ENCODE results near the gene TLCD1.

TLCD1 gene
- total RNA-seq = 1.2 to 2.7 reads per million in 2 donors

DNA sequence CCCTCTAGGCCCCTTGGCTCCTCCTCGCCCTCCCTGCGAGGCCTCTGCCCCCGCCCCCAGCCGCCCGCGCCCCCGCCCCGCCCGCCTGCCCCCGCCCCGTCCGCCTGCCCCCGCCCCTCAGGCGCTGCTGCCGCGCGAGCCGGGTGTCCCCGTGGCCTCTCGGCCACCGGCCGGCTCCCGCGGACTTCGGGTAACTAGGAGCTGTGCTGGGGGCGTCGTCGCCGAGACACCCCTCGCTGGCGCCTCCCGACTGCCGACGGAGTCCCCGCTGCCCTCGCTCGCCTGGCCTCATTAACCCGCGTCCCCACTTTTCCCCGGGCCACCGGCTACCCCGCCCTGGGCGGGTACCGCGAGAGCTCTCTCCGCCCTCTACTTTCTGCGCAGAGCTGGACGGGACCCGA, at the start of gene TLCD1:
TLCD1 (minus strand) TSS at position 8 of the 401 bp plus-strand sequence. CDS start 136 bp downstream, outside the sequence.
- DNase-seq = peak; percentile 45 to 82 (median 65)

DNA sequence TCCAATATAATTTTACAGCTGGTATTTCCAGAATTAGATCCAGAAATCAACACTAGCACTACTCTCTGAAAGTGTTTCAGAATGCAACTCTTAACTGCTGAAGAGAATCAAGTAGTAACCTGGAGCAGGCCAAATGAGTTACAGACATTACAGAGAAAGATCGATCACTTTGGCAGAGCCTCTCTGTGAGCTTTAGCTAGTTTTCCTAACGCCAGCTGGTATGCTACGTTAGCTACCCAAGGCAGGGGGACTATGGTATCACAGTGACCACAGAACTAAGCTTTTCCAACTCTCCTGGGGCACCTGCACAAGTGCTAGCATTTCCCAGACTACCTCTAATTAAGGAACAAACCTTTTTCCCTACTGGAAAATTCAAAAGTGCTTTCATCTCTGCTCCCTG, 48.2 kb upstream of the TLCD1 start:
- no peak for DNase-seq

- DNase-seq = peak in 1 of 5 experiments; percentile 41
These were observed 47.7 kb upstream of the TLCD1 start for GRCh38 chr17:28773736-28774135.

- DNase-seq = no peak
These were observed 39.0 kb upstream of the TLCD1 start for GRCh38 chr17:28765038-28765437.

DNA sequence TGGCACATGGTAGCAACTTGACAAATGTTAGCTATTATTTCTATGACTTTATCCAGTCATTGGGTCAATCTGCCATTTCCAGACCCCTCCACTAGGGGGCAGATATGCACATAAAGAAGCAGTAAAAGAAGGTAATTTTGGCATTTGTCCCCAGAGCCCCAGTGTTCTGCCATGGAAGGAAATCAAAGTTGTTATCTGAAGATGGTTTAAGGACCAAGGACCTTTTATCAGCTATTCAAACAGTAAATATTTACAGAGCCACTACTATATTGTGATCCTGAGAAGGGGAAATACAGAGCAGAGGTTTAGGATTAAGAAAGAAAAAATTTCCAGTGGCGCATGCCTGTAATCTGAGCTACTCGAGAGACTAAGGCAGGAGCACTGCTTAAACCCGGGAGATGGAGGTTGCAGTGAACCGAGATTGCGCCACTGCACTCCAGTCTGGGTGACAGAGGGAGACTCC, 37.8 kb upstream of the TLCD1 start:
- peak in 4 of 5 experiments; percentile 59 to 73 (median 68) for DNase-seq

DNA sequence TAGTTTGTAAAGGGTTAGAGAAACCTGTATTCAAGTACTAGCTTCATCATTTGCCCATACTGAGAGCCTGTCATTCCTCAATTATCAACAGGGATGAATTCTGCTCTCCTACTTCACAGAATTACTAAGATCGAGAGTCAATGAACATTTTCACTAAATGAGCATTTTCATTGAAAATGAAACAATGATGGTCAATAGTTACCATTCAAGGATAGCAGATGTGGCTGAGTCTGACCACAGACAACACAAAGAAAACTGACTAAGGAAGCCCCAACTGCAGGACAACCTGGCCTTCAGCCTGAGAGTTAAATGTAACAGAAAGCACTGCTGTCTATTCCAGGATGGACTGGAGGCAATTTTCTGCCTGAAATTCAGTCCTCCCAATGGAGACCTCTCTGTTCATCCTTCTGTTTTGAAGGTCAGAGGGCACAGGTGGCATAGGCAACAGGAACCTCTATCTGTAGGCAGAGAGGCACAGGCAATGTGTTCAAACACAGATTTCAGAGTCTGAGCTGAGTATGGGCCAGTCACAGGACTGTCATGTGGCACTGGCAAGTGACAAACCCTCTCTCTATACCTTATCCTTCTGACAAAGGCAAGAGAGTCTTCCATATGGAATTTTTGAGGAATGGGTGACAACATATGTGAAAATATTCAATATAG, 37.2 kb upstream of the TLCD1 start:
- peak in 1 of 5 experiments; percentile 21 for DNase-seq

GRCh38 chr17:28760601-28761562, 34.8 kb upstream of the TLCD1 start:
- no peak for DNase-seq

- no peak for DNase-seq
These were observed 33.3 kb upstream of the TLCD1 start for GRCh38 chr17:28759256-28759865.

DNA sequence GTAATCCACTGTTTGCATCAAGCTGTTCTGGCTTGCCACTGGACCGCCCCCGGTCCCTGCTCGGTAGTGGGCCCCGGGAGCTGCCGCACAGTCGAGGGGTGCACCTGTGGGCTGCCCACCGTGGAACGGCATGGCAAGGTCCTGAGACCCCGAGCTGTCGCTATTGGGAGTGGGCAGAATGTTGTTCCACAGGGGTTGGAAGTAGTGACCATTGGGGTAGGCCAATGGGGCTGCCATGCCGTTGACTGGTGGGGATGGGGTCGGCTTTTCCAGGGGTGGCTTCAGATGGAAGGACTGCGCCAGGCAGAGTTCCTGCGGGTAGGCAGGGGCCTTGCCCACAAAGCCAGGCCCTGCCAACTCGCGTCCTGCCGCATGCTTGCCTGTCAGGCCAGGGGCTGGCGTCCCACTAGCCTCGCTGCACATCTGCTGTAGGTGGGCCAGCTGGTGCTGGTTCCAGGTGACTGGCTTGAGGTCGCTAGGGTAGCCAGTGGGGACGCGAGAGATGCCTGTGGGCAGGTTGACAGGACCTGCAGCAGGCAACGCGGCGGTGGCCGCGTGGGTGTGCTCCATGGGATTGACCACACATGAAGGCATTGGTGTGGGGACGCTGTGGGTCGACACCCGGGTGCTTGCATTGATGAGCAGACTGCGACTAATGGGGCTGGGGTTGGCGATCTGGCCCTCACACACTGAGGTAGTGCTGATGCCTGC, 32.5 kb upstream of the TLCD1 start:
- DNase-seq = no peak

DNA sequence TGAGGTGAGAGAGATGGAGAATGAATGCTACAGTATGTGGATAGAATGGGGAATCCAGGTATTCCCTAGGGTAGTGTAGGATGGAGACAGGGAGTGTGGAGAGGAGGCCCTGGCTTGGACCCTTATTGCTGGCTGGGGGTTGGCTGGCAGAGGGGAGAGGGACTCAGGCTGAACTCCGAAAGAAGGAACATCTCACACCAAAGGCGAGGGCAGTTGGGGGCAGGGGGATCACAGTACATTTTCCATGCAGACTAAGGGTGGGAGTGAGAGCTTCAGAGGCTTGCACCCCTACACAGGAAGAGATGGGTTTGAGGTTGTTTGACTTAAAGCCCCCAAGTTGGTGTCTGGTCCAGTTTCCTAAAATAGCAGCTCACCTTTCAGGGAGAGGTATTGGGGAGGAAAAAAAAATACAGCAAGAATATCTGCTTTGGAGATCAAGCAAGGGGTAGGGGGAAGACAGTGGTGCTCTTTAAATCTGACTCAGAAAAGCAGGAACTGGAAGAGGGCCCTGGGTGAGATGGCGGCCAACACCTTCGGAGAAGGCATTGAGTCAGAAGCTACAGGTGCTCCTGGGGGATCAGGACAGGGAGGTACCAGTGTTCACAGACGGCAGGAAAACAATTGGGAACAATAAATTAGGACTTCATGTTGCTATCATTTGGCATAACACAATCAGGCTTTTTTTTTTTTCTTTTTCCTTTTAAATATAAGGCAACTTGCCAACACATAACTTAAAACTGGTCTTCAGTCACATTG, 30.2 kb upstream of the TLCD1 start:
- no peak for DNase-seq

DNA sequence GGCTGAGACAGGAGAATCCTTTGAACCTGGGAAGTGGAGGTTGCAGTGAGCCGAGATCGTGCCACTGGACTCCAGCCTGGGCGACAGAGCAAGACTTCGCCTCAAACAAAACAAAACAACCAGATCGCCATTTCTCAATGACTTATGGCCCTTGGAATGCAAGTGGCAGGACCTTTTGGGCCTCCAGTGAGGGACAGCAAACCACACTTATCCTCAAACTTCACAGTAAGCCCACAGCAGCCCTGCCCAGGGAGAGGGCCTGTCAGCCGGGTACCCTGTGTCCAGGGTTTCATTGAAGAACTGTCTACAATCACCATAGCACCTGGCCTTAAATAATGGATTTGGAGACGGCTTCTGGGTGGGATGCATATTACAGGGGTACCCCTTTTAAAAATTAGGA, 29.5 kb upstream of the TLCD1 start:
- no peak for DNase-seq

GRCh38 chr17:28751600-28752366, 25.8 kb upstream of the TLCD1 start:
- no peak for DNase-seq

- DNase-seq = peak; percentile 72 to 85 (median 83)
These were observed 24.4 kb upstream of the TLCD1 start for GRCh38 chr17:28750178-28751047.

- no peak for DNase-seq
These were observed 23.6 kb upstream of the TLCD1 start for GRCh38 chr17:28749516-28750177.

- DNase-seq = no peak
These were observed 23.0 kb upstream of the TLCD1 start for GRCh38 chr17:28748852-28749515.

GRCh38 chr17:28747801-28748750, 22.0 kb upstream of the TLCD1 start:
- no peak for DNase-seq

DNA sequence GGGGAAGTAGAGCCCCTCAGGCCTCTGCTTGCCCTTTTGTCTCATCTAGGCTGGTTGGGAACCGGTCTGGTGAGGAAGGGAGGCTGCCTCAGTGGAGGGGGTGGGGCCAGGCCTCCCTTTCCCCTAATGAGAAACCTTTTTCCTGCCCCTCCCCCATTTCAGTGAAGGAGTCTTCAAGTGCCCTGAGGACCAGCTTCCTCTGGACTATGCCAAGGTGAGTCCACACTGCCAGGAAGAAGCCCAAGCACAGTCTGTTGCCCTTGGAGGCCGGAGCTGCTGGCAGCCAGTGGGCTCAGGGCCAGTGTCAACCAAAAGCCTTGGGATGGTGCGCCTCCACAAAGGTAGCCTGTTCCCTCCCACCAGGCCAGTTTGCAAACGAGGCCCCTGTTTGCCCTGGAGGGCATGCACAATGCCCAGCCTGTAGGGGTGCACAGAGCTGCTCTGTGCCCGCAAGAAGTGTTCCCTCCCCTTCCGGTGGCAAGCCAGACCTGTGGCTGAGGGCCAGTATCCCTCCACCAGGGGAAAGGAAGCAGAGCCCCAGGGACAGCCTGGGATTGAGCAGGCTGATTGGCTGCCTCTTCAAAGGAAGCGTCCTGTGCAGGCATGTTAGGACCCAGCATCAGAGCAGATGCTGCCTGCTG, 21.1 kb upstream of the TLCD1 start:
- no peak for DNase-seq
